A549 (cell line): Measurements from ENCODE around the gene ZCCHC24. TPM values are rescaled to one million over a fixed set of nuclear protein-coding genes. Genes with fewer than 3 reads are reported as not detected.

ENCODE experiments used
- ATAC-seq, 2 experiments: fragments of 200-7000 bp in 1 of 2; fragments of >200 bp in 1 of 2; cut with Nextera tagmentation in 1 of 2; cut with Tn5 transposase in 1 of 2; 3 replicates each; pipeline versions ENCODE4 v1.8.0 to v1.9.1; 2018 to 2020; ENCODE audit warnings: mild to moderate bottlenecking in 1 of 2, moderate library complexity in 1 of 2
- CTCF ChIA-PET: fragments of 300-600 bp; sonication (Branson Sonifier 250); formaldehyde crosslinking; extraction: SDS; loops from one replicate; lab custom pipeline; 2021; ENCODE audit warnings: antibody characterized with exemption, inconsistent platforms; lab: Yijun Ruan, JAX
- POLR2A ChIA-PET: fragments of 350-600 bp; formaldehyde crosslinking; extraction: SDS; loops from one replicate; lab custom pipeline; 2021; ENCODE audit warnings: antibody characterized with exemption, inconsistent platforms; lab: Yijun Ruan, JAX
- DNase-seq, 2 experiments: peaks; one replicate each; pipeline versions ENCODE4 v3.0.0 to v3.0.0-alpha.2; 2011 to 2016; ENCODE audit warnings: low read depth in 1 of 2, low spot score in 1 of 2
- FAIRE-seq: peaks from 2 replicates; lab custom pipeline; 2011; peaks lifted over from hg19 to GRCh38; lab: Jason Lieb, UNC
- H3K27ac ChIP-seq, 2 experiments: fragments of >200 bp; sonication (Bioruptor Twin); formaldehyde crosslinking; 3 replicates each; pipeline ENCODE4 v1.5.1; 2016 to 2017
- H3K4me1 ChIP-seq: fragments of >200 bp; sonication (Bioruptor Twin); formaldehyde crosslinking; 3 replicates; pipeline ENCODE4 v1.6.1; 2016
- H3K4me2 ChIP-seq: fragments of >200 bp; sonication (Bioruptor Twin); formaldehyde crosslinking; 3 replicates; pipeline ENCODE4 v1.6.1; 2016
- H3K4me3 ChIP-seq: fragments of >200 bp; sonication (Bioruptor Twin); formaldehyde crosslinking; 3 replicates; pipeline ENCODE4 v1.5.1; 2016
- H3K9me3 ChIP-seq: fragments of >200 bp; sonication (Bioruptor Twin); formaldehyde crosslinking; 3 replicates; pipeline ENCODE4 v1.6.1; 2016
- BHLHE40 ChIP-seq: IDR thresholded peaks from 2 replicates; pipeline ENCODE4 v1.6.1; 2012; ENCODE audit warnings: low read depth, low read length, inconsistent platforms
- CBX8 ChIP-seq: fragments of 200-600 bp; sonication (generic); IDR thresholded peaks from 2 replicates; pipeline ENCODE4 v1.6.1; 2016
- CEBPB ChIP-seq, 2 experiments: fragments of >200 bp in 1 of 2; sonication (Bioruptor Twin) in 1 of 2; formaldehyde crosslinking in 1 of 2; IDR thresholded peaks; 2 replicates each; pipeline ENCODE4 v1.6.1; 2012 to 2016
- CHD4 ChIP-seq: fragments of 200-600 bp; sonication (generic); IDR thresholded peaks from 2 replicates; pipeline ENCODE4 v1.6.1; 2016; ENCODE audit warnings: antibody characterized with exemption, mild to moderate bottlenecking, borderline replicate concordance
- EHMT2 ChIP-seq: fragments of 200-600 bp; sonication (generic); IDR thresholded peaks from 2 replicates; pipeline ENCODE4 v1.6.1; 2016; ENCODE audit warnings: antibody characterized with exemption, low read depth, mild to moderate bottlenecking, moderate library complexity
- ESRRA ChIP-seq: fragments of 150-350 bp; IDR thresholded peaks from 2 replicates; pipeline ENCODE4 v1.6.1; 2014; ENCODE audit warnings: mild to moderate bottlenecking, low read length, borderline replicate concordance
- FOSL2 ChIP-seq, 2 experiments: fragments of 450-650 bp in 1 of 2; fragments of >200 bp in 1 of 2; sonication (Bioruptor Twin) in 1 of 2; formaldehyde crosslinking; IDR thresholded peaks; 2 replicates each; pipeline versions ENCODE4 v1.5.0 to v1.6.1; 2016 to 2020; ENCODE audit warnings: mild to moderate bottlenecking in 1 of 2, moderate library complexity in 1 of 2
- HDAC2 ChIP-seq: fragments of 200-600 bp; sonication (generic); IDR thresholded peaks from 2 replicates; pipeline ENCODE4 v1.6.1; 2016
- HOXA7 ChIP-seq: fragments of 250-450 bp; sonication (Bioruptor Pico); IDR thresholded peaks from 2 replicates; pipeline ENCODE4 v1.5.0; 2020; ENCODE audit warnings: mild to moderate bottlenecking, moderate library complexity
- KDM1A ChIP-seq: fragments of 200-600 bp; sonication (generic); IDR thresholded peaks from 2 replicates; pipeline ENCODE4 v1.6.1; 2016; ENCODE audit warnings: low read depth, mild to moderate bottlenecking
- MAFK ChIP-seq: fragments of 450-650 bp; IDR thresholded peaks from 2 replicates; pipeline ENCODE4 v1.6.1; 2014; ENCODE audit not compliant: partially characterized antibody
- NFE2L2 ChIP-seq: fragments of 150-350 bp; conservative IDR thresholded peaks from 2 replicates; pipeline ENCODE4 v1.6.1; 2014; ENCODE audit warnings: low read length
- RARB ChIP-seq: fragments of 250-450 bp; sonication (Bioruptor Pico); IDR thresholded peaks from 2 replicates; pipeline ENCODE4 v1.8.0; 2021; ENCODE audit warnings: mild to moderate bottlenecking, moderate library complexity
- RFX5 ChIP-seq: fragments of 450-650 bp; IDR thresholded peaks from 2 replicates; pipeline ENCODE4 v1.7.1; 2014; ENCODE audit warnings: antibody characterized with exemption, mild to moderate bottlenecking, moderate library complexity
- RNF2 ChIP-seq: fragments of 200-600 bp; sonication (generic); IDR thresholded peaks from 2 replicates; pipeline ENCODE4 v1.6.1; 2016; ENCODE audit warnings: low read depth, mild to moderate bottlenecking, antibody characterized with exemption, moderate library complexity, borderline replicate concordance
- TFCP2L1 ChIP-seq: fragments of 250-450 bp; sonication (Bioruptor Pico); IDR thresholded peaks from 2 replicates; pipeline ENCODE4 v1.5.0; 2021; ENCODE audit warnings: mild to moderate bottlenecking
- ZC3H11A ChIP-seq: fragments of 450-650 bp; IDR thresholded peaks from 2 replicates; pipeline ENCODE4 v1.6.1; 2014; ENCODE audit warnings: antibody characterized with exemption, mild to moderate bottlenecking
- ZNF302 ChIP-seq: fragments of 250-450 bp; sonication (Bioruptor Pico); IDR thresholded peaks from 2 replicates; pipeline ENCODE4 v1.9.0; 2021; ENCODE audit warnings: inconsistent platforms, mild to moderate bottlenecking, moderate library complexity
- ZSCAN20 ChIP-seq: fragments of 250-450 bp; sonication (Bioruptor Pico); IDR thresholded peaks from 2 replicates; pipeline ENCODE4 v1.8.0; 2022; ENCODE audit warnings: mild to moderate bottlenecking, moderate library complexity
- WGBS: methylation state at CpG from one replicate; pipeline ENCODE4 v1.1.6; 2017; ENCODE audit errors: missing lambda C conversion rate; 5-methylcytosine and 5-hydroxymethylcytosine counted together
- polyA plus RNA-seq, 4 experiments: library from polyadenylated mRNA; depleted of rRNA in 3 of 4; stranded (reverse); fragments of >200 nt; fragmentation: RNase III in 1 of 4; extraction: RNeasy Plus Mini Kit Qiagen cat#74134 plus additional on column Dnase treatment in 1 of 4; gene quantifications; 2 replicates in 3 of 4; 3 replicates in 1 of 4; pipeline ENCODE4 v1.2.3, GENCODE V29; 2011 to 2017
- TF ChIP-seq, protein P1 (sequence below): IDR thresholded peaks from 2 replicates; pipeline ENCODE4 v1.6.1; 2012
- TF ChIP-seq, protein P2 (sequence below): IDR thresholded peaks from 2 replicates; pipeline ENCODE4 v1.6.1; 2012
- TF ChIP-seq, protein P3 (sequence below): fragments of >200 bp; sonication (Bioruptor Twin); formaldehyde crosslinking; IDR thresholded peaks from 2 replicates; pipeline ENCODE4 v1.6.1; 2016
- TF ChIP-seq, protein P4 (sequence below): fragments of >200 bp; sonication (Bioruptor Twin); formaldehyde crosslinking; IDR thresholded peaks from 3 replicates; pipeline ENCODE4 v1.6.1; 2016

Gene ZCCHC24
- polyA plus RNA-seq, 2 of the 4 experiments (the other 2 are of a cell fraction) = 2.4 to 4.2 TPM

DNA sequence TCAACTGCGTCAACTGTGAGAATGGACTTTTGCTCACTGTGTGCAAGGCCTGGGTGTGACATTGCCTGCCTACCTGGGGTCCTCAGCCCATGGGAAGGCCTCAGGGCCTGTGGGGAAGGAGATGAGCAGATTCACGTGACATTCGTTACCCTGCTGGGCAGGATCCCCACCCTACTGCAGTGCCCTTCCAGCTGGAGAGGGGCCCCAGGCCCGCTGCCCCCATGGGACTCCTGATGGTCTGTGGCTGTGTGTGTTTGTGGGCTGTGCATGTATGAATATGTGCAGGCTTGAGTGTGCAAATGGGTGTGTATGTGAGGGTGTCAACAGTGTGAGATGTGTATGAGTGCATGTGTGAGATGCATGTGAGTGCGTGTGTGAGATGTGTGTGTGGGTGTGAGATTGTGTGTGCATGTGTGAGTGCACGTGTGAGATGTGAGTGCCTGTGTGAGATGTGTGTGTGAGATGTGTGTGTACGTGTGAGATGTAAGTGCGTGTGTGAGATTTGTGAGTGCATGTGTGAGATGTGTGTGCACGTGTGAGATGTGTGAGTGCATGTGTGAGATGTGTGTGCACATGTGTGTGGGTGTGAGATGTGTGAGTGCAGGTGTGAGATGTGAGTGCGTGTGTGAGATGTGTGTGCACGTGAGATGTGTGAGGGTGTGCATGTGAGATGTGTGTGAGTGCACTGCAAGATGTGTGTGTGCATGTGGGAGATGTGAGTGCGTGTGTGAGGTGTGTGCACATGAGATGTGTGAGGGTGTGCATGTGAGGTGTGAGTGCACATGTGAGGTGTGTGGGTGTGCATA lies 68.5 kb downstream of the ZCCHC24 start:
- H3K27ac ChIP-seq = no peak overlapping the region
- CTCF ChIA-PET = interaction anchor here (0.9 to 5.7 kb wide), 4 partner anchors 11 to 112 kb away, joined by 3 to 145 read pairs (median 15); no protein-coding TSS in a partner anchor
- POLR2A ChIA-PET = no interaction called here
- TF ChIP-seq HOXA7 (no peak), ZC3H11A (no peak), TFCP2L1 (CRISPR knock-in tag) (no peak), MAFK (no peak), FOSL2 (IDR thresholded peaks at IDR 0.05) (no peak), FOSL2 (CRISPR knock-in tag; IDR thresholded peaks at IDR 0.05) (no peak), ESRRA (no peak), CEBPB (IDR thresholded peaks at IDR 0.05) (no peak), NFE2L2 (no peak), CHD4 (no peak), RNF2 (no peak), HDAC2 (no peak), CBX8 (no peak), BHLHE40 (no peak), EHMT2 (no peak)
- TF ChIP-seq, protein P1, sequence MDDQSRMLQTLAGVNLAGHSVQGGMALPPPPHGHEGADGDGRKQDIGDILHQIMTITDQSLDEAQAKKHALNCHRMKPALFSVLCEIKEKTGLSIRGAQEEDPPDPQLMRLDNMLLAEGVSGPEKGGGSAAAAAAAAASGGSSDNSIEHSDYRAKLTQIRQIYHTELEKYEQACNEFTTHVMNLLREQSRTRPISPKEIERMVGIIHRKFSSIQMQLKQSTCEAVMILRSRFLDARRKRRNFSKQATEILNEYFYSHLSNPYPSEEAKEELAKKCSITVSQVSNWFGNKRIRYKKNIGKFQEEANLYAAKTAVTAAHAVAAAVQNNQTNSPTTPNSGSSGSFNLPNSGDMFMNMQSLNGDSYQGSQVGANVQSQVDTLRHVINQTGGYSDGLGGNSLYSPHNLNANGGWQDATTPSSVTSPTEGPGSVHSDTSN = no peak
- TF ChIP-seq, protein P2, sequence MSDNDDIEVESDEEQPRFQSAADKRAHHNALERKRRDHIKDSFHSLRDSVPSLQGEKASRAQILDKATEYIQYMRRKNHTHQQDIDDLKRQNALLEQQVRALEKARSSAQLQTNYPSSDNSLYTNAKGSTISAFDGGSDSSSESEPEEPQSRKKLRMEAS = no peak
- TF ChIP-seq, protein P3, sequence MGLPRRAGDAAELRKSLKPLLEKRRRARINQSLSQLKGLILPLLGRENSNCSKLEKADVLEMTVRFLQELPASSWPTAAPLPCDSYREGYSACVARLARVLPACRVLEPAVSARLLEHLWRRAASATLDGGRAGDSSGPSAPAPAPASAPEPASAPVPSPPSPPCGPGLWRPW = no peak
- TF ChIP-seq, protein P4, sequence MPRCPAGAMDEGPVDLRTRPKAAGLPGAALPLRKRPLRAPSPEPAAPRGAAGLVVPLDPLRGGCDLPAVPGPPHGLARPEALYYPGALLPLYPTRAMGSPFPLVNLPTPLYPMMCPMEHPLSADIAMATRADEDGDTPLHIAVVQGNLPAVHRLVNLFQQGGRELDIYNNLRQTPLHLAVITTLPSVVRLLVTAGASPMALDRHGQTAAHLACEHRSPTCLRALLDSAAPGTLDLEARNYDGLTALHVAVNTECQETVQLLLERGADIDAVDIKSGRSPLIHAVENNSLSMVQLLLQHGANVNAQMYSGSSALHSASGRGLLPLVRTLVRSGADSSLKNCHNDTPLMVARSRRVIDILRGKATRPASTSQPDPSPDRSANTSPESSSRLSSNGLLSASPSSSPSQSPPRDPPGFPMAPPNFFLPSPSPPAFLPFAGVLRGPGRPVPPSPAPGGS = no peak
- TF ChIP-seq, all 56 proteins: peak for 0
- Histone ChIP-seq H3K4me3 (no peak overlapping the region), H3K4me1 (peaks cover 27% of the 10 kb centered on the region), H3K4me2 (no peak overlapping the region), H3K9me3 (no peaks in the 10 kb centered on the region)
- FAIRE-seq = no peak
- ATAC-seq = no peak
- no peak for DNase-seq
- WGBS = 86% methylated on average over 12 of the region's 12 CpGs

DNA sequence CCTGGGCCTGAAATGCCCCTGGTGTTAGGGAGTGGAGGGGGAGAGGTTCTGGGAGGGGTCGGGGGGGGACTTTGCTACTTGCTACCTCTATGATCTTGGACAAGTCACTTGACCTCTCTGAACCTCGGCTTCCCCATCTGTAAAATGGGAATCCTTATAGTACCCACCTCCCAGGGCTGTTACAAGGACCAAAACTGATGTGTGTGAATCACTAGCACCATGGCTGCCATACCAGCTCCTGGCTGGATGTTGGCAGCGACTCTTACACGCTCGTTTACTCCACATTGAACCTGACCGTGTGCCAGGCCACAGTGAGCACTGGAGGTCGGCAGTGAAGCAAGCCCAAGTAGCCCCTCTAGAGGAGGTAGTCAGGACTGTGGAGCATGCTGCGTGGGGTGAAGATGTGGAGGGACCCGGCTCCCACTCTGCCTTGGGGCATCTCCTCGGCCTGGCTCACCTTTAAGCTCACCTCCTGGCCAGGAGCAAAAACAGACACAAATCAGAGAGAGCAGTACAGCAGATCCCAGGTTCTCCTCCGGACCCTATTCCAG lies 69.3 kb downstream of the ZCCHC24 start:
- WGBS = 96% methylated on average over 9 of the region's 11 CpGs
- DNase-seq = no peak
- no peak for FAIRE-seq
- no peak for ATAC-seq
- Histone ChIP-seq H3K4me3 (no peak overlapping the region), H3K9me3 (peaks cover 5% of the 10 kb centered on the region; the same call in 2 of the 3 replicates), H3K4me2 (no peak overlapping the region), H3K4me1 (peaks cover 19% of the 10 kb centered on the region; the same call in 2 of the 3 replicates), H3K27ac (peak overlapping the region in 1 of 2 experiments; percentile 62; a peak in 3 of 6 replicates)
- ChIA-PET POLR2A (no interaction called here), CTCF (interaction anchor here (0.8 to 5.7 kb wide), 9 partner anchors 11 to 131 kb away, joined by 3 to 145 read pairs (median 16); no protein-coding TSS in a partner anchor)
- TF ChIP-seq, protein P4 = no peak
- TF ChIP-seq KDM1A = no peak
- TF ChIP-seq NFE2L2 = no peak
- no peak for TF ChIP-seq ESRRA
- no peak for TF ChIP-seq HOXA7
- no peak for TF ChIP-seq ZC3H11A
- TF ChIP-seq ZSCAN20 = no peak
- no peak for TF ChIP-seq RARB (CRISPR knock-in tag)
- TF ChIP-seq ZNF302 (CRISPR knock-in tag) = no peak
- TF ChIP-seq RFX5 = no peak
- TF ChIP-seq CBX8 = no peak
